ENCODE results near the gene LINC00632. TPM values are rescaled to one million over a fixed set of nuclear protein-coding genes. Genes with fewer than 3 reads are reported as not detected.

Gene LINC00632
- total and polyA plus RNA-seq, 9 donors = 1.8 to 72.9 (median 21.8) TPM

GRCh38 chrX:140733766-140734342, 24.3 kb downstream of the LINC00632 start:
- TF ChIP-seq EP300 (IDR thresholded peaks at IDR 0.05) = no peak
- TF ChIP-seq, protein P1, sequence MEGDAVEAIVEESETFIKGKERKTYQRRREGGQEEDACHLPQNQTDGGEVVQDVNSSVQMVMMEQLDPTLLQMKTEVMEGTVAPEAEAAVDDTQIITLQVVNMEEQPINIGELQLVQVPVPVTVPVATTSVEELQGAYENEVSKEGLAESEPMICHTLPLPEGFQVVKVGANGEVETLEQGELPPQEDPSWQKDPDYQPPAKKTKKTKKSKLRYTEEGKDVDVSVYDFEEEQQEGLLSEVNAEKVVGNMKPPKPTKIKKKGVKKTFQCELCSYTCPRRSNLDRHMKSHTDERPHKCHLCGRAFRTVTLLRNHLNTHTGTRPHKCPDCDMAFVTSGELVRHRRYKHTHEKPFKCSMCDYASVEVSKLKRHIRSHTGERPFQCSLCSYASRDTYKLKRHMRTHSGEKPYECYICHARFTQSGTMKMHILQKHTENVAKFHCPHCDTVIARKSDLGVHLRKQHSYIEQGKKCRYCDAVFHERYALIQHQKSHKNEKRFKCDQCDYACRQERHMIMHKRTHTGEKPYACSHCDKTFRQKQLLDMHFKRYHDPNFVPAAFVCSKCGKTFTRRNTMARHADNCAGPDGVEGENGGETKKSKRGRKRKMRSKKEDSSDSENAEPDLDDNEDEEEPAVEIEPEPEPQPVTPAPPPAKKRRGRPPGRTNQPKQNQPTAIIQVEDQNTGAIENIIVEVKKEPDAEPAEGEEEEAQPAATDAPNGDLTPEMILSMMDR (IDR thresholded peaks at IDR 0.05) = peak in 1 of 3 donors; percentile 29
- no peak for DNase-seq
- Histone ChIP-seq H3K36me3 (no peaks in the 10 kb centered on the region), H3K9me3 (no peaks in the 10 kb centered on the region), H3K27ac (no peak overlapping the region), H3K27me3 (no peaks in the 10 kb centered on the region), H3K4me1 (ENCODE audit: insufficient read depth) (no peaks in the 10 kb centered on the region), H3K4me3 (no peak overlapping the region)
- 18 to 25% (median 18%) methylated on average over 10 of the region's 10 CpGs for WGBS, 3 donors
- intact Hi-C loops (cut with DNase I) = no loop called here

DNA sequence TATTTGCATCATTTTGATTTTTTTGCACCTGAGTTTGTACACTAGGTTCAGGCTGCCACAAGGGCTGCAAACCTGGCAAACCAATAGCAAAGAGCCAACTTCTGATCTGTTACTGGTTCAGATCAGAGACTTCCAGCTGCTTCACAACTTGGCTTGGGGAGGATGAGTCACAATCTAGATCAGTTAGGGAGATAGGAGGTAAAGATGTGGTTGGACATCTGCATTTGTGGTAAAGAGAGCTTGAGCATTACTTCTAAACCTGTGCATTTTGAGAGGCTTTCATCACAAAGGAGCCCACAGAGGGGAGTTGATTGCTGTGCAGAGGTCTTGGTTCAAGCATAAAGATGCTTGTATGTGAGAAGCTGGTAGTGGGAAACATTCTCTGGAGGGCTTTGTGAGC, 34.5 kb downstream of the LINC00632 start:
- no peaks in the 10 kb centered on the region for H3K9me3 ChIP-seq
- no peak for DNase-seq
- no peaks in the 10 kb centered on the region for H3K4me1 ChIP-seq (ENCODE audit: insufficient read depth)
- no peak overlapping the region for H3K4me3 ChIP-seq
- intact Hi-C loops (cut with DNase I) = no loop called here
- H3K27ac ChIP-seq = no peak overlapping the region
- no peaks in the 10 kb centered on the region for H3K27me3 ChIP-seq
- no peaks in the 10 kb centered on the region for H3K36me3 ChIP-seq
- TF ChIP-seq EP300 (IDR thresholded peaks at IDR 0.05) = no peak
- TF ChIP-seq POLR2A (IDR thresholded peaks at IDR 0.05) = no peak
- TF ChIP-seq, protein P1 (IDR thresholded peaks at IDR 0.05) = no peak

GRCh38 chrX:140756941-140757340, 47.4 kb downstream of the LINC00632 start:
- WGBS, 3 donors = 45 to 50% (median 49%) methylated on average over 6 of the region's 6 CpGs
- Histone ChIP-seq H3K4me1 (ENCODE audit: insufficient read depth) (no peaks in the 10 kb centered on the region), H3K9me3 (no peaks in the 10 kb centered on the region), H3K27me3 (no peaks in the 10 kb centered on the region), H3K4me3 (no peak overlapping the region), H3K36me3 (no peaks in the 10 kb centered on the region), H3K27ac (no peak overlapping the region)
- DNase-seq = no peak
- intact Hi-C loops (cut with DNase I) = no loop called here
- no peak for TF ChIP-seq POLR2A (IDR thresholded peaks at IDR 0.05)

- H3K4me1 ChIP-seq (ENCODE audit: insufficient read depth) = no peaks in the 10 kb centered on the region
- H3K9me3 ChIP-seq = no peaks in the 10 kb centered on the region
- WGBS, 3 donors = 1 to 4% (median 4%) methylated on average over 7 of the region's 7 CpGs
- intact Hi-C loops (cut with DNase I) = loop anchor here in 1 of 4 donors (5.0 kb wide), 1 partner anchor 1320 kb away; no protein-coding TSS in a partner anchor
- H3K36me3 ChIP-seq = no peaks in the 10 kb centered on the region
- no peaks in the 10 kb centered on the region for H3K27me3 ChIP-seq
- no peak overlapping the region for H3K27ac ChIP-seq
- no peak overlapping the region for H3K4me3 ChIP-seq
- TF ChIP-seq, protein P1 (IDR thresholded peaks at IDR 0.05) = peak in 2 of 3 donors; percentile 26
- no peak for TF ChIP-seq EP300 (IDR thresholded peaks at IDR 0.05)
- peak in 2 of 5 donors; percentile 23 to 32 for DNase-seq
Observed at GRCh38 chrX:140762061-140762460, 52.5 kb downstream of the LINC00632 start.

DNA sequence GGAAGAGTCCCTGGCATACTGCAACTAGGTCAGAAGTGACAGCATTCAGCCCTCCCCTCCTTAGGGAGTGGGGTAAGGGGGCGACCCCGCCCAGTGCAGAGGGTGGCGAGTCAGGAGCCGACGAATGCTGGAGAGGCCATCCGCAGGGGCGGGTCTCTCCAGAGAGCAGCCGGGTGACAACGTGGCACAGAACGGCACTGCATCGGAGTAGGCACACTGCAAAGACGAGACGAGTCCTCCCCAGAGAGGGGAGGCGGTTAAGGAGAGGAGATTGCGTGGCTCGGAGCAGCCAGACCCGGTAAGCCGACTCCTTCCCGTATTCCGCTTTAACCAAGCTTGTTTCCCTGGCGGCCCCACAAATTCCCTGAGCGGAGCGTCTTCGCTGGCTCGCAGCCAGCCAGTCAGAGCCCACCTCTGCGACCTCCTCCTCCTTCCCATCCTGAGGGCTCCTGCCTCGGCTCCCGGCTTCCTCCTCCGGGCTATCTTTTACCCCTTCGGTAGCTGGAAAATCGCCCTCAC, 54.9 kb downstream of the LINC00632 start:
- peak in 3 of 5 donors; percentile 18 to 33 (median 23) for DNase-seq
- Histone ChIP-seq H3K4me1 (ENCODE audit: insufficient read depth) (no peaks in the 10 kb centered on the region), H3K4me3 (peak overlapping the region; percentile 18), H3K9me3 (no peaks in the 10 kb centered on the region), H3K36me3 (no peaks in the 10 kb centered on the region), H3K27me3 (no peaks in the 10 kb centered on the region), H3K27ac (no peak overlapping the region)
- intact Hi-C loops (cut with DNase I) = loop anchor here in 1 of 4 donors (5.0 kb wide), 1 partner anchor 1318 kb away; no protein-coding TSS in a partner anchor
- WGBS, 3 donors = 18 to 34% (median 23%) methylated on average over 31 of the region's 31 CpGs
- TF ChIP-seq POLR2A (IDR thresholded peaks at IDR 0.05) = no peak
- TF ChIP-seq EP300 (IDR thresholded peaks at IDR 0.05) = no peak
- TF ChIP-seq, protein P1 (IDR thresholded peaks at IDR 0.05) = no peak
